NK-92 treated with Interleukin-12 subunit alpha and Interleukin-12 subunit beta, amount 100 ng/mL, for 24 hours (cell line): ENCODE measurements around the gene TMC8.

Experiments
- DNase-seq: peaks from one replicate; lab custom pipeline; 2025; lab: John Stamatoyannopoulos, UW

TMC8 gene

GRCh38 chr17:78182504-78182903 is 51.9 kb downstream of the TMC8 start:
- no peak for DNase-seq

GRCh38 chr17:78183916-78184315 is 53.3 kb downstream of the TMC8 start:
- no peak for DNase-seq

- no peak for DNase-seq
Measured at GRCh38 chr17:78184351-78184750, 53.8 kb downstream of the TMC8 start.

DNA sequence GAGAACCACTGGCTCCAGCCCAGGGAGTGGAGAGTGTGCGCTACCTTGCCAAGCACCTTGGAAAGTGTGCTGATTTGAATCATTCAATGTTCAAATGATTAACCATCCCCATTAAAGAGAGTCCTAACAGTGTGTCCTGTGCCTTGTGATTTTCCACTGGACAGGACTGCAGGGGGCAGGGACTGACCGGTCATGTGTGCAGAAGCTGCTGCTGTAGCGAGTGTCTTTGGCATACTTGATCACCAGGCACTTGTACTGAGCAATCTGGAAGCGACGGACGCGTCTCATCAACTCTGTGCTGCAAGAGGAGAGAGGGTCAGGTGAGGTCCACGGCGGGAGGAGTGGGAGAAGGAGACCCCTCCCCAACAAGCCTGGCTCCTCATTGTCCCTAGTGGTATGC is 54.3 kb downstream of the TMC8 start:
- no peak for DNase-seq

DNA sequence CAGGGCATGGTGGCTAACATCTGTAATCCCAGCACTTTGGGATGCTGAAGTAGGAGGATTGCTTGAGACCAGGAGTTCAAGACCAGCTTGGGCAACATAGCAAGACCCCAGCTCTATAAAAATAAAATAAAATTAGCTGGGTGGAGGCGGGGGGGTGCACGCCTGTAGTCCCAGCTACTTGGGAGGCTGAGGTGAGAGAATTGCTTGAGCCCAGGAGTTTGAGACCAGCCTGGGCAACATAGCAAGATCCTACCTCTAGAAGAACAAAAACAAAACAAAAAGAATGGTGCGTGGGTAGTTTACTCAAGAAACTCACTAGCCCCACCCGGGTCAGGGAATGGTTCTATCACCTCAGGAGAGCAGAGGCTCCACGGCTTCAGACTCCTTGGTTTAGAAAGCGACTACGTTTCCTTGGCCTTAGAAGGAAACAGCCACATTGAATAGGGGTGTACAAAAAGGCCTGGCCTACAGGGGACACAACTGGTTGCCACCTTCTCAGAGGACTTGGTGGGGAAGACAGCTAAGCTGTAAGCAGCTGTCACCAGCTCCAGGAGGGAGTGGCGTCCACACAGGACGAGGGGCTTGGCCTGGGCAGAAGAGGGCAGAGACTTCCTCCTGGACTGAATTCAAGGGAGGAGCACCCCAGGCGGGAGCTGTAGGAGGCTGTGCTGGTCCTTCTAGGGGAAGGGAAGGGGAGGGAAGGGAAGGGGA is 55.6 kb downstream of the TMC8 start:
- DNase-seq: no peak

DNA sequence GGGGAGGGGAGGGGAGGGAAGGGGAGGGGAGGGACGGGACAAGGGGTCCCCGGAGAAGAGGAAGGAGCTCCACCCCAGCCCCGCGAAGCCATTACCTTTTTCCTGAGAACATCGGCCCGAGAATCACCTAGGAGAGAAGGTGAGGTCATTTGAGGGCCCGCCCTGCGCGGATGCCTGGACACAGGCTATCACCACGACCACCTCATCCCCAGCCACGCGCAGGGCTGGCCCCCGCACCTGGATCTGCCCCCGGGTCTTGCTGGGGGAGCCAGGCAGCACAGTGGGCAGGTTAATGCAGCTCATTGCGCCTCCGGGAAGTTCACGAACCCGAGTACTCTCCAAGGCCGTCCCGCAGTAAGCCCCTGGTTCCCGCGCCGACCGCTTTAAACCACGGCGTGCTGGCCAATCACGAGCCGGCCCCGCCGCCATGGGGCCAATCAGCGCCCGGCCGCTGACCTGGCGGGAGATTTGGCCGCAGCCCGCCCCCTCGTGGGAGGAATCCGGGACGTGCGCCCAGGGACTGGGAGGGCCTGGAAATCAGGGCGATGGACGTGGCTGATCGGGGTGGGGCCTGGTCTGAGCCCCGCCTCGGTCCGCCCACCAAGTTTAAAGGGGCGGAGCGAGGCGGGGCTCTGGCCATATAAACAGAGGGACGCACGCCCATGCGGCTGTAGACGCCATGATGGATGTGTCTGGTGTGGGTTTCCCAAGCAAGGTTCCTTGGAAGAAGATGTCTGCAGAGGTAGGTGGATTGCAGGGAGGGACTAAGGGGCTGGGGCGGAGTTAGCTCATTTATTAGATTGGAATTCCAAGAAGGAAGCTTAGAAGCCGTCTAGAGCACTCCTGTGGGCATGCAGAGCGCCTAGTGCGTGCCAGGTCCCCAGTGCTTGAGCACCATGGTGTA is 56.4 kb downstream of the TMC8 start, which contains the start of the genes AFMID and TK1:
TSS of gene AFMID (plus strand) at position 671 of the 904 bp plus-strand sequence. CDS start at position 680, 9 bp downstream.
TSS of gene TK1 (minus strand) at position 361 of the 904 bp plus-strand sequence. CDS start at position 303, 58 bp downstream.
- DNase-seq: peak; percentile 96
